HG02588 (cell line): ENCODE measurements around the gene FAM78B.

Experiments
- ATAC-seq: cut with Tn5 transposase; IDR thresholded peaks from one replicate; pipeline ENCODE4 v1.9.1; 2021; ENCODE audit warnings: mild to moderate bottlenecking, moderate library complexity; ENCODE audit not compliant: unreplicated experiment

Gene FAM78B

GRCh38 chr1:166121010-166121409 lies 45.8 kb downstream of the FAM78B start:
- no peak for ATAC-seq

GRCh38 chr1:166120281-166120680 lies 46.5 kb downstream of the FAM78B start:
- no peak for ATAC-seq

GRCh38 chr1:166119471-166119965 lies 47.3 kb downstream of the FAM78B start:
- no peak for ATAC-seq

GRCh38 chr1:166117776-166118175 lies 49.0 kb downstream of the FAM78B start:
- ATAC-seq: no peak

- no peak for ATAC-seq
These were observed 50.8 kb downstream of the FAM78B start for GRCh38 chr1:166116026-166116425.

- no peak for ATAC-seq
These were observed 52.4 kb downstream of the FAM78B start for GRCh38 chr1:166114419-166114818.

- no peak for ATAC-seq
These were observed 53.2 kb downstream of the FAM78B start for GRCh38 chr1:166113630-166114029.

DNA sequence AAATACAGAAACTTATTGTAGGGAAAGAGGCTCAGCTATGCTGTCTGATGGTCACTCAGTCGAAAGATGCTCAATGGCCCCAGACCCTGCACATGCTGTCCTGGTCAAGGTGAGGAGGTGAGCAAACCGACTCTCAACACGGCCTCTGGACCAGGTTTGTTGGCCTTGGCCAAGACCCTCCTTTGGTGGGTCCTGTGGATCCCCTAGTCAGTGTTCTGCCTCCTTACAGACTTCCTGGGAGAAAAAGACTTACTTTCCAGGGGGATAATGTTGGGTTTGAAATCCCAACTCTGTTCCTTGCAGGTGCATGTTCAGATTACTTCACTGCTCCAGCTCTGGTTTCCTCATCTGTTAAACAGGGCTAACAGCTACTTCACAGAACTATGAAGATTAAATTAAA lies 53.8 kb downstream of the FAM78B start:
- no peak for ATAC-seq

GRCh38 chr1:166112425-166112824 lies 54.4 kb downstream of the FAM78B start:
- ATAC-seq: no peak

- ATAC-seq: no peak
These were observed 55.4 kb downstream of the FAM78B start for GRCh38 chr1:166111430-166111829.

DNA sequence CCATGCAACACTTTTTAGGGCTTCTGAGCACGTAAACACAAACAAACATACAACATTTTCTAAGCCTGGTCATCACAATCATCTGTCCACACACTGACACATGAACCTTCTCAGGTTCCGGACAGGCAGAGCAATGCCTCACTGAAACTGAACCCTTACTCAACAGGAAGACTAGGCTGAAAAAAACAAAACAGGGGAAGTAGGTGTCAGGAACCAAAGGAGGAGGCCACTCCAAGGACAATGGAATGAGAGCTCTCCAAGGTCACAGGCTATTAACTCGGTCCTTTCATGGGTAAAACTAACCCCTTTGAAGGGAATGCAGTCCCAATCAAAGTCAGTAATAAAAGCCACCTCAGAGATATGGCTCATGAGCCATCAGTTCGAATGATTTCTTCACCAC lies 76.6 kb downstream of the FAM78B start:
- no peak for ATAC-seq

DNA sequence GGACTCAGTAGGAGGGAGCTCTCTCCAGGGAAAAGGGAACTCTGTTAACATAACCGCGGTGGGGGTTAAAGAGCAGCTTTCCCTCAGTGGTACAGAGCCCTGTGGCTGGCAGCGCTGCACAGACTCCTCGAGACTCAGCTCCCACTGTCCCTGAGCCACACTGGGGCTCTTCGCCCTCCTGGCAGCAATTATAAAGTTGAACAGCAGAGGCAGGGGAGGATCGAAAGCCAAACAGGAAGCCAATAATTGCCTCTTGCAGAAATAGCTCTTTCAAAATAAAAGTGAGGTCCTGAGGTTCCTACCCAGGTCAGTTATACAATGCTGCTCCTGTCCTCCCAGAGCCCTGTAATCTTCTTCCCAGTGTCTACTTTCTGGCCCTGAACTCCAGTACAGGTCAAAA lies 77.0 kb downstream of the FAM78B start:
- ATAC-seq: peak; percentile 55

DNA sequence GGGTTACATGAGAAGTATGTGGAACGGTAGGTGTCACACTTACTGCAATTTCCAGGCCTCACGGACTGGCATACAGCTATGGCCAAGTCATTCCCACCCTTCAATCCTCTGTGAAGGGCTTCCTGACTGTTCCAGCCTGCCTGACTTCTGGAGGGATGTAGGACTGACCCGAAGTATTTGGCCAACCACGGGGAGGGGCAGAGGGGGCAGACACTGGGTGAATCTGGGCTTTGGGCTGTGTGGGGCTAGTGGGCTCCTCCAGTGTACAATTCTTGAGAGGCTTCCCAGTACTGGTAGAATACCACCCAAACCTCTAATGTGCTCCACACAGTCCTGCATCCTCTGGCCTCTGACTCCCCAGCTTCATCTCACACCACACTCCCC lies 78.2 kb downstream of the FAM78B start:
- no peak for ATAC-seq

DNA sequence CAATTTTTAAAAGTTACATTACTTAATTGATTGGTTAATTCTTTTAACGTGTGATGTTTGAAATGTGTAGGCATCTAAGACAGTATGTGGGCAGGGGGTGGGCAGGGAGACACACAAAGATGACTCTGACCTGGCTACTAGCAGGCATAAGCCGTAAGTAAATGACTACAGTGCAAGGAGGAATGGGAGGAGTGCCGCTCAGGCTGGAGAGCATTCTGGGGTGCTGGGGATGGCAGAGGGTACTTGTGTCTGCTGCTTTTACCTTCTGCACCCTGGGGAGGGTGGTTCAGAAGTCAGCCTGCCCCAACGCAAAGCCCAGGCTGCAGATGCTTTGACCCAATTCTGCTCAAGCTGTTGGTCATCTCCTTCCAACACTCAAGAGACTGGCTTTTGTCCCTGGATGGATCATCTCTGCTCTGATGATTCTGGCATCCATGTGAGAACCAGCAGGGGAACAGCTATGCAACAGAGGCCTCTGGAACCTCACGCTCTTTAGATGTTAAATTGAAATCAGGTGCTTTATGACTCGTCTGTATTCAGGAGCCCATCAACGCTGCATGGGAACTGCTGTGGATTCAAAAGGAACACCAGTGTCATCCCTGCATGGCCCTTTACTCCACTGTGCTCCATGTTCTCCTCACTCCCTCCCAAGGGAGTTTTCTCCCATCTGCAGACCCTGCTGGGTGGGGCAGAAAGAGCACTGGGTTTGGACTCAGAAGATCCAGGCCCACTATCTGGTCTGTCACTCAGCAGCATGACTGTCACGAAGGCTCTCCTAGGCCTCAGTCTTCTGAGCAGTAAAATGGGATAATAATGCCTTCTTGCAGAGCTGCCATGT lies 78.8 kb downstream of the FAM78B start:
- no peak for ATAC-seq

GRCh38 chr1:166086113-166086883 lies 80.5 kb downstream of the FAM78B start:
- ATAC-seq: peak; percentile 28

DNA sequence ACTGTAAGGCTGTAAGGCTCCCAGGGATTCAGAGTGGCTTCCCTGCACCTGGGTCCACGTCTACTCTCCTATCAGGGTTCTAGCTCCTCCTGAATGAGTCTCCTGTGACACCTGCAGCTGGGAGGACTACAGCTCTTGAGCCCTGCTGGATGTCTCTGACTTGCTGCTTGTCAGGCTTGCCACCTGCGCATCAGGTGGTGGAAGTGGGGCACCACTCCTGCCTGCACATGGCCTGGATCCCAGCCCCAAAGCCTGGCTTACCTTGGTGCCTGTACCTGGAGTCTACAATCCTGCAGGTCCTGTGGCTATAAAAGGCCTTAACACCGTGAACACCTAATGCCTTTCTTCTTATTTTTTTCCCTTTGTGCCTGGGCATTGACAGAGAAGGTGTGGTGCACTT lies 82.2 kb downstream of the FAM78B start:
- no peak for ATAC-seq

DNA sequence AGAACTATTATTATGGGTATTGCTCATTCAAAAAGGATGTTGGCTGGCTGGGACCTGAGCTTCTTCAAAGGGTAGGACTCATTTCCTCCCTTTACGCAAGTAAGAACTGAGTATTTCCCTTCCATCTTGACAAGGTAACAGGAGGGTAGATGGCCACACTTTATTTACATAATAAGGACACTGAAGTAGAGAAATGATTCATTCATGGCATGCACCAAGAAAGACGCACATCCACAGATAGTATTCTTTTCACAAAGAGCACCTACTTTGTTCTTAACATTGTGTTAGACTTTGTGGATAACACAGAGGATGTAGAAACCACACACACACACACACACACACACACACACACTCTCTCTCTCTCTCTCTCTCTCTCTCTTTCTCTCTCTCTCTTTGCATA lies 82.9 kb downstream of the FAM78B start:
- peak; percentile 73 for ATAC-seq

DNA sequence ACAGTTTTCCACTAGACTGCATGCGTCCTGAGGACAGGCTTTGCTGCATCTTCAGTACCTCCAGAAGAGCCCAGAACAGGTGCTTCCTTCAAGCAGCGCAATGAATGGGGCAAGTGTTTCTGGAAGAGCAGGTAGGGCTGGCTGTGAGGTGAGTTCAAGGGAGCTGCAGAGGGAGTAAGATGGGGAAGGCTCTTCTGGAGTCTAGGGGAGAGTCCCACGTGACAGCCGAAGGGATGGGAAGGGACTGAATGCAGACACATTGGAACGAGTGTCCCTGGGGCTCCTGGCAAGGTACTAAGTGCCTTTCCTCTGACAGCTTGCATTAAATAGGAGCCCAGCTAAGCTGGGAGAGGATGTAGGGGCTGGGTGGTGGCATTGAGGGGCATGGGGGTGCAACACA lies 84.2 kb downstream of the FAM78B start:
- no peak for ATAC-seq

- ATAC-seq: no peak
These were observed 85.6 kb downstream of the FAM78B start for GRCh38 chr1:166080967-166081870.

DNA sequence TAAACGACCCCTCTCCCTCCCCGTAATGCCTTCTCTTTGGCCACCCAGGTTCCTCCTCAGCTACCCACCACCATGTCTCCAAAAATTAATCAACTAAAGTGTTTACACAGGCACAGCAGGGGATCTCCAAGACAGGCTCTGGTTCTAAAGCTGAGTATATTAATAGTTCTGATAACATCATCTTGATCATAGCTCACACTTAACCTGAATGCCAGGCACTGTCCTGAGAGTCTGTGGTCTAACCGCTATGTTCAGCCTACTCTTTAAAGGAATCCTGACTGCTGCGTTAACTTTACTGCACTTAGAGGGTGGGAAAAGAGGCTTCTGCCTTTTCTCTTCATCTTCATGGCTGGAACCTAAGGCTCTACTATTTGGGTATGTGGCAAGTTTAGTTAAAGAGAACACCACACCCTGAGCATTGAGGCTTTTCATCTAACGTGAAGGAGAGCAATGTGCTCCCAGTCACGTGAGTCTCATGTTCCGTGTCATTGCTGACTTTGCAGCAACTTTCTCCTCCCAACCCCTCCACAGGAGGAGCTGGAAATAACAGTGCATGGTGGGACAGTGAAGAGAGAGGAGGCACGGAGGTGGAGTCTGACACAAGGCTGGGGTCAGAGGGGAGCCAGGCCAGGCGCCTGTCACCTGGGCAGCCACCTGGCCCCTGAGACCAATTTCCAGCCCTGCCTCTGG lies 86.4 kb downstream of the FAM78B start:
- ATAC-seq: no peak
